Stomach smooth muscle (tissue), 2 donors: ENCODE results near the gene TIFAB.
"Not testable (repeated sequence)": the region's sequence is repeated elsewhere in the genome, so short reads cannot be mapped to it uniquely, and the experiment has no call there.

ENCODE experiments used
- H3K27ac ChIP-seq: one replicate; pipeline ENCODE4 v1.7.0; 2013; ENCODE audit warnings: mild to moderate bottlenecking, low read length, inconsistent platforms
- H3K27me3 ChIP-seq, 2 donors: one replicate each; pipeline ENCODE4 v1.7.0; 2013; ENCODE audit warnings: low read length in 2 of 2; ENCODE audit not compliant: insufficient read depth in 2 of 2, control insufficient read depth in 1 of 2
- H3K36me3 ChIP-seq, 2 donors: one replicate each; pipeline ENCODE4 v1.7.0; 2013; ENCODE audit warnings: low read length in 2 of 2; ENCODE audit not compliant: control insufficient read depth in 2 of 2, insufficient read depth in 2 of 2
- H3K4me1 ChIP-seq: one replicate; pipeline ENCODE4 v1.7.0; 2013; ENCODE audit warnings: low read length; ENCODE audit not compliant: control insufficient read depth, insufficient read depth
- H3K4me3 ChIP-seq, 2 donors: one replicate each; pipeline ENCODE4 v1.7.0; 2013; ENCODE audit warnings: low read length in 2 of 2
- H3K9ac ChIP-seq, 2 donors: one replicate each; pipeline ENCODE4 v1.7.0; 2013; ENCODE audit warnings: low read length in 2 of 2, mild to moderate bottlenecking in 1 of 2
- H3K9me3 ChIP-seq, 2 donors: one replicate each; pipeline ENCODE4 v1.7.0; 2013; ENCODE audit warnings: low read length in 2 of 2; ENCODE audit not compliant: control insufficient read depth in 2 of 2
- donor health status: healthy.
- donor health status: Pancreatic carcinoma.

TIFAB gene

GRCh38 chr5:135452321-135453030, at the start of gene TIFAB:
TSS of gene TIFAB (minus strand) at chr5:135452351. CDS start at chr5:135449939, 2,412 bp downstream.
- Histone ChIP-seq H3K4me3 (no peak within 1 kb of the TSS), H3K36me3 (no peaks in the 10 kb centered on the region), H3K9me3 (no peaks in the 10 kb centered on the region), H3K27ac (no peak within 1 kb of the TSS), H3K9ac (no peak within 1 kb of the TSS), H3K4me1 (no peaks in the 10 kb centered on the region), H3K27me3 (peaks cover 0 to 13% of the 10 kb centered on the region in 2 donors)

GRCh38 chr5:135498637-135498995, 46.5 kb upstream of the TIFAB start:
- Histone ChIP-seq H3K27me3 (peaks cover 12 to 16% of the 10 kb centered on the region in 2 donors), H3K9me3 (no peaks in the 10 kb centered on the region), H3K27ac (no peak overlapping the region), H3K9ac (no peak overlapping the region), H3K4me3 (no peak overlapping the region), H3K4me1 (no peaks in the 10 kb centered on the region), H3K36me3 (no peaks in the 10 kb centered on the region)

GRCh38 chr5:135497971-135498636, 46.0 kb upstream of the TIFAB start:
- H3K4me1 ChIP-seq, result no peaks in the 10 kb centered on the region
- no peak overlapping the region for H3K4me3 ChIP-seq
- no peaks in the 10 kb centered on the region for H3K9me3 ChIP-seq
- no peak overlapping the region for H3K27ac ChIP-seq
- H3K27me3 ChIP-seq, result peaks cover 12 to 14% of the 10 kb centered on the region in 2 donors
- no peak overlapping the region for H3K9ac ChIP-seq
- H3K36me3 ChIP-seq, result no peaks in the 10 kb centered on the region

- H3K27me3 ChIP-seq, result peaks cover 20 to 36% of the 10 kb centered on the region in 2 donors
- not testable (repeated sequence) for H3K9ac ChIP-seq, H3K27ac ChIP-seq, H3K4me3 ChIP-seq, H3K36me3 ChIP-seq, H3K4me1 ChIP-seq, H3K9me3 ChIP-seq
These were observed 43.4 kb upstream of the TIFAB start for GRCh38 chr5:135495531-135495930.

GRCh38 chr5:135494196-135494595, 42.0 kb upstream of the TIFAB start:
- Histone ChIP-seq H3K4me3 (no peak overlapping the region), H3K9me3 (no peaks in the 10 kb centered on the region), H3K36me3 (no peaks in the 10 kb centered on the region), H3K27me3 (peaks cover 34 to 46% of the 10 kb centered on the region in 2 donors), H3K9ac (no peak overlapping the region), H3K4me1 (peaks cover 16% of the 10 kb centered on the region), H3K27ac (no peak overlapping the region)

GRCh38 chr5:135493406-135494180, 41.4 kb upstream of the TIFAB start:
- no peak overlapping the region for H3K4me3 ChIP-seq
- no peaks in the 10 kb centered on the region for H3K9me3 ChIP-seq
- no peaks in the 10 kb centered on the region for H3K36me3 ChIP-seq
- H3K4me1 ChIP-seq, result peaks cover 22% of the 10 kb centered on the region
- H3K9ac ChIP-seq, result no peak overlapping the region
- H3K27me3 ChIP-seq, result peaks cover 37 to 47% of the 10 kb centered on the region in 2 donors
- no peak overlapping the region for H3K27ac ChIP-seq

GRCh38 chr5:135492319-135492626, 40.1 kb upstream of the TIFAB start:
- Histone ChIP-seq H3K9ac (no peak overlapping the region), H3K4me3 (no peak overlapping the region), H3K9me3 (no peaks in the 10 kb centered on the region), H3K36me3 (no peaks in the 10 kb centered on the region), H3K27ac (no peak overlapping the region), H3K27me3 (peaks cover 44 to 58% of the 10 kb centered on the region in 2 donors), H3K4me1 (peaks cover 29% of the 10 kb centered on the region)

- H3K27me3 ChIP-seq, result peaks cover 49 to 63% of the 10 kb centered on the region in 2 donors
These were observed 39.6 kb upstream of the TIFAB start for GRCh38 chr5:135491552-135492318.

GRCh38 chr5:135491038-135491551, 38.9 kb upstream of the TIFAB start:
- peaks cover 51 to 65% of the 10 kb centered on the region in 2 donors for H3K27me3 ChIP-seq

More at GRCh38 chr5:135491552-135492318, 39.6 kb upstream of the TIFAB start:
- Histone ChIP-seq H3K4me3 (no peak overlapping the region), H3K36me3 (no peaks in the 10 kb centered on the region), H3K9me3 (no peaks in the 10 kb centered on the region), H3K27ac (no peak overlapping the region), H3K9ac (no peak overlapping the region), H3K4me1 (peaks cover 29% of the 10 kb centered on the region)

More at GRCh38 chr5:135491038-135491551, 38.9 kb upstream of the TIFAB start:
- Histone ChIP-seq H3K4me1 (peaks cover 29% of the 10 kb centered on the region), H3K27ac (no peak overlapping the region), H3K9ac (no peak overlapping the region), H3K36me3 (no peaks in the 10 kb centered on the region), H3K9me3 (no peaks in the 10 kb centered on the region), H3K4me3 (no peak overlapping the region)
